Muscle of leg (tissue), 16 donors: ENCODE results near the gene CBLN4. TPM values are rescaled to one million over a fixed set of nuclear protein-coding genes. Genes with fewer than 3 reads are reported as not detected.

Experiments
- DNase-seq: peaks from one replicate; pipeline ENCODE4 v3.0.0; 2013
- H3K27ac ChIP-seq: one replicate; pipeline ENCODE4 v1.5.1; 2013; ENCODE audit warnings: mild to moderate bottlenecking, low read length, control low read depth
- H3K27me3 ChIP-seq: one replicate; pipeline ENCODE4 v1.6.1; 2013; ENCODE audit warnings: low read length; ENCODE audit not compliant: control insufficient read depth, insufficient read depth
- H3K36me3 ChIP-seq: one replicate; pipeline ENCODE4 v1.6.1; 2013; ENCODE audit warnings: low read length; ENCODE audit not compliant: control insufficient read depth, insufficient read depth
- H3K4me1 ChIP-seq: one replicate; pipeline ENCODE4 v1.6.1; 2013; ENCODE audit warnings: low read length; ENCODE audit not compliant: control insufficient read depth, insufficient read depth
- H3K4me3 ChIP-seq: one replicate; pipeline ENCODE4 v1.5.1; 2013; ENCODE audit warnings: low read length, control low read depth
- H3K9me3 ChIP-seq: replicated peaks from 2 replicates; pipeline ENCODE4 v1.6.1; 2013; ENCODE audit warnings: low read depth, low read length; ENCODE audit not compliant: control insufficient read depth
- WGBS: methylation state at CpG from one replicate; pipeline ENCODE4 v1.1.5; 2013; ENCODE audit warnings: missing lambda C conversion rate; ENCODE audit not compliant: insufficient coverage; 5-methylcytosine and 5-hydroxymethylcytosine counted together
- long read RNA-seq, 11 donors: transcript quantifications; one replicate each; lab custom pipeline, GENCODE V29; 2026
- polyA plus RNA-seq, 8 donors: library from polyadenylated mRNA; unstranded; fragments of 120-200 nt; gene quantifications; one replicate each; pipeline versions ENCODE4 v1.2.1 to v1.2.3, GENCODE V29; 2013; ENCODE audit warnings: inconsistent platforms in 1 of 8, low replicate concordance in 1 of 8; ENCODE audit not compliant: insufficient read length in 8 of 8, insufficient read depth in 1 of 8
- total RNA-seq: library from RNA; stranded (reverse); fragments of 120-200 nt; gene quantifications from one replicate; pipeline ENCODE4 v1.2.4, GENCODE V29; 2013

The CBLN4 gene
- 0.09 TPM for total RNA-seq
- polyA plus RNA-seq, result 1 to 10 TPM in 2 of 8 donors, under 1 TPM in 6; 0.29 to 2.1 (median 0.46) TPM
- long read RNA-seq, donor 1, result 0 reads
- long read RNA-seq, donor 2, result 0 reads
- long read RNA-seq, donor 3, result 0 reads
- long read RNA-seq, donor 4, result 0 reads
- long read RNA-seq, donor 5, partial matches to known transcripts, result 0 of 3 reads
- long read RNA-seq, donor 5, other reads (novel, unspliced or antisense), result 0 of 3 reads
- long read RNA-seq, donor 6, result 0 reads
- long read RNA-seq, donor 7, result 0 reads
- long read RNA-seq, donor 8, result 0 reads
- long read RNA-seq, donor 9, result 0 reads
- long read RNA-seq, donor 10, result 0 reads
- long read RNA-seq, donor 11, result 0 reads

DNA sequence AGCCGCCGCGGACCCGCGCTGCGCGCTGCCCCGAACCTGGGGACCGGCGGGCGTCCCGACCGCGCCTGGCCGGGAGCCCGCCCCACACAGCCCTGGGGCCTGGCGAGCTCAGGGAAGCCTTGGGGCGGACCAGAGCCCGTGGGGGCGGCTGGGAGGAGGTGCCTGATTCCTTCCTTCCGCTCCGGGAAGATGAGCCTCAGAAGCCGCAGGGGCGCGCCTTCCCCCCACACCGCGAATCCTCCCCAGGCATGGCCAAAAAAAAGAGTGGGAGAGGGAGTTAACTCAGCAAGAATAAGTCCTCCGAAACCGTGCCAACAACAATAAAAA, at the start of gene CBLN4:
Gene CBLN4 (minus strand): TSS at position 131 of the 327 bp plus-strand sequence. CDS start 1,348 bp downstream, outside the sequence.
- Histone ChIP-seq H3K9me3 (no peaks in the 10 kb centered on the region), H3K4me1 (peaks cover 7% of the 10 kb centered on the region), H3K36me3 (no peaks in the 10 kb centered on the region), H3K4me3 (no peak within 1 kb of the TSS), H3K27me3 (peaks cover 43% of the 10 kb centered on the region), H3K27ac (no peak within 1 kb of the TSS)
- under 1% methylated on average over 13 of the region's 29 CpGs for WGBS
- no peak for DNase-seq

- Histone ChIP-seq H3K9me3 (no peaks in the 10 kb centered on the region), H3K27ac (no peak overlapping the region), H3K4me1 (no peaks in the 10 kb centered on the region), H3K27me3 (no peaks in the 10 kb centered on the region), H3K4me3 (no peak overlapping the region), H3K36me3 (no peaks in the 10 kb centered on the region)
- no peak for DNase-seq
- WGBS, result 95% methylated on average over 4 of the region's 6 CpGs
Measured at GRCh38 chr20:56043227-56043626, 37.9 kb upstream of the CBLN4 start.

GRCh38 chr20:56032251-56032650, 26.9 kb upstream of the CBLN4 start:
- 40% methylated on average over 1 of the region's 3 CpGs for WGBS

GRCh38 chr20:56018716-56019115, 13.4 kb upstream of the CBLN4 start:
- no peaks in the 10 kb centered on the region for H3K36me3 ChIP-seq
- H3K9me3 ChIP-seq, result peaks cover 2% of the 10 kb centered on the region
- H3K27me3 ChIP-seq, result no peaks in the 10 kb centered on the region
- WGBS, result no CpG with 5 or more reads among the region's 2 CpGs
- no peak overlapping the region for H3K4me3 ChIP-seq
- no peak overlapping the region for H3K27ac ChIP-seq
- no peaks in the 10 kb centered on the region for H3K4me1 ChIP-seq
- DNase-seq, result no peak

More at GRCh38 chr20:56032251-56032650, 26.9 kb upstream of the CBLN4 start:
- H3K9me3 ChIP-seq, result peaks cover 19% of the 10 kb centered on the region
- no peaks in the 10 kb centered on the region for H3K4me1 ChIP-seq
- no peaks in the 10 kb centered on the region for H3K36me3 ChIP-seq
- H3K4me3 ChIP-seq, result no peak overlapping the region
- H3K27me3 ChIP-seq, result no peaks in the 10 kb centered on the region
- no peak overlapping the region for H3K27ac ChIP-seq
- no peak for DNase-seq

GRCh38 chr20:56018194-56018593, 12.9 kb upstream of the CBLN4 start:
- H3K27me3 ChIP-seq, result no peaks in the 10 kb centered on the region
- no peak overlapping the region for H3K27ac ChIP-seq
- no peak overlapping the region for H3K4me3 ChIP-seq
- no peaks in the 10 kb centered on the region for H3K4me1 ChIP-seq
- DNase-seq, result no peak
- no peaks in the 10 kb centered on the region for H3K36me3 ChIP-seq
- peaks cover 2% of the 10 kb centered on the region for H3K9me3 ChIP-seq
- WGBS, result 20% methylated on average over 1 of the region's 3 CpGs

- Histone ChIP-seq H3K4me3 (no peak overlapping the region), H3K27me3 (no peaks in the 10 kb centered on the region), H3K9me3 (no peaks in the 10 kb centered on the region), H3K36me3 (no peaks in the 10 kb centered on the region), H3K27ac (no peak overlapping the region), H3K4me1 (no peaks in the 10 kb centered on the region)
- no peak for DNase-seq
- 71% methylated on average over 1 of the region's 2 CpGs for WGBS
Measured at GRCh38 chr20:56017560-56017959, 12.2 kb upstream of the CBLN4 start.

DNA sequence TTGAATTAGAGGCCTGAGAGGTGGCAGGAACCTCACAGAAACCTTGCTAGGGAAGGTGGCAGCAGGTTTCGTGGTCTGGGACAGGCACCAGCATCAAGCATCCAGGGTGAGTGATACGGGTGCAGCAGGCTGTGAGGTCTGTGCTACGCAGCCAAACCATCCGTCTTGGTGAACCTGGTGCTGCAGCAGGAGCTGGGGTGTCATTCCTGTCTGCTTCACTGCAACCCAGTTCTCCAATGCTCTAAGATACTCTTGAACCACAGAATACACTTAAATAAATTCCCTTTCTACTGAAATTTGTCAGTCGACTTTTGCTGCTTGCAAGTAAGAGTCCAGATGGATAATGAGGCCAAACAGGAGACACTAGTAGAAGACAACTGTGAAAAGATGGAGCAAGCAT, 9.7 kb upstream of the CBLN4 start:
- no peak for DNase-seq
- Histone ChIP-seq H3K4me3 (no peak overlapping the region), H3K27me3 (no peaks in the 10 kb centered on the region), H3K4me1 (no peaks in the 10 kb centered on the region), H3K27ac (no peak overlapping the region), H3K9me3 (no peaks in the 10 kb centered on the region), H3K36me3 (no peaks in the 10 kb centered on the region)
- WGBS, result 87% methylated on average over 4 of the region's 5 CpGs

- H3K4me1 ChIP-seq, result no peaks in the 10 kb centered on the region
- no CpG with 5 or more reads among the region's 2 CpGs for WGBS
- H3K9me3 ChIP-seq, result no peaks in the 10 kb centered on the region
- DNase-seq, result peak; percentile 22
- H3K36me3 ChIP-seq, result no peaks in the 10 kb centered on the region
- no peak overlapping the region for H3K4me3 ChIP-seq
- H3K27me3 ChIP-seq, result no peaks in the 10 kb centered on the region
- H3K27ac ChIP-seq, result no peak overlapping the region
Measured at GRCh38 chr20:56014151-56014550, 8.8 kb upstream of the CBLN4 start.

DNA sequence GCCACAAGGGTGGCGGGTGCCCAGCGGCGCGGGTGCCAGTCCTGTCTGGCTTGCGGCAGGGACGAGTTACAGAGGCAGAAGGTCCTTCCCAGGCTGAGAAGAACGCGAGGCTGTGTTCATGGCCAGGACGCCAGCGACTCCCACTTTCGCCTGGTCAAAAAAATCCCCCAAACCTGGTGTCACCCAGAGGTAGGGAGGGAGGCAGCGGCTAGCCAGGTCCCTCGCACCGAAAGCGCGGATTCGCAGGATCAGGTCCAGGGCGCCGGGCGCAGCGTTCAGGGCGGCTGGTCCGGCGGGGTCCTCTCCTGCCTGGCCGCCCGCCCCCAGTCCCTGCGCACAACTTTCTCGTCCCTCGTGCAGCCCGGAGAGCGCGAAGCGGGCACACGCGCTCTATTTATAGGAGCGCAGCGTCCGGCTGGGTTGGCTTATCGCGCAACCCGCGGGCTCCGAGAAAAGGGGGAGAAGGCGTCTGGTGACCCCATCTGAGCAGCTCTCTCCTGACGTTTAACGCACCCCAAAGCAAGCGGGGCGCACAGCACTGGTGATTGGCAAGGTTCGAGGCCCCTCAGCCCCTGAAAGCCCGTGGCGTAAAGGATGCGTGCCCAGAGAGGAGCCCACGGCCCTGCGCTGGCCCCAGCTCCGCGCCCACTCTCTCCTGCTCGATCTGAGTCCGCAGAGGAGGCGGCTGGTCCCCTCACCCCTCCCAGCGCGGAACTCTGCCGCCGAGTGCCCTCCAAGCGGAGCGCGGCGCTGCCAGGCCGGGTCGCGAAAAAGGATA, 519 bp downstream of the CBLN4 start:
- DNase-seq, result no peak
- H3K4me1 ChIP-seq, result peaks cover 7% of the 10 kb centered on the region
- under 1% methylated on average over 65 of the region's 70 CpGs for WGBS
- H3K27me3 ChIP-seq, result peaks cover 43% of the 10 kb centered on the region
- H3K36me3 ChIP-seq, result no peaks in the 10 kb centered on the region
- no peak overlapping the region for H3K4me3 ChIP-seq
- no peak overlapping the region for H3K27ac ChIP-seq
- no peaks in the 10 kb centered on the region for H3K9me3 ChIP-seq

DNA sequence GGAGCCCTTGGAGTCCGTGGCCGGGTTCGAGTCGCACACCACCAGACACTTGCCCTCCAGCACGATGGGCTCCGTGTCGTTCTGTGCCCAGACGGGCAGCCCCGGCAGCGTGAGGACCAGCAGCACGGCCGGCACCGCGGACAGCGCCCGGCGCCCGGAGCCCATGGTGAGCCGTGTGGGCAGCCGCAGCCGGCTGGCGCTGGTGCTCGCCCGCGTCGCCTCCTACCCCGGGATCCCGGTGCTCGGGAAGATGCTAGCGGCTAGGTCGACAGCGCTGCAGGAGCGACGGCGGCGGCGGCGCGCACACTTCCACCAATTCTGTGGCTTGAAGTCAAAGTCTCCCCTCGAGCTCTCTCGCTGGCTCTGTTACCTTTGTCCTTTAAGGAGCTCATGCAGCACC, 1.3 kb downstream of the CBLN4 start:
- no peaks in the 10 kb centered on the region for H3K36me3 ChIP-seq
- under 1% methylated on average over 41 of the region's 41 CpGs for WGBS
- H3K4me3 ChIP-seq, result no peak overlapping the region
- DNase-seq, result peak; percentile 16
- H3K4me1 ChIP-seq, result peaks cover 7% of the 10 kb centered on the region
- no peaks in the 10 kb centered on the region for H3K9me3 ChIP-seq
- peaks cover 43% of the 10 kb centered on the region for H3K27me3 ChIP-seq
- H3K27ac ChIP-seq, result no peak overlapping the region
